Nephron progenitor cell (in vitro differentiated cells): ENCODE data around the gene ABCC6.

Source experiments
- DNase-seq: peaks from one replicate; pipeline ENCODE4 v3.0.0; 2021
- H3K27ac Mint-ChIP-seq: 2 replicates; pipeline ENCODE4 v1.8.0; 2021; ENCODE audit warnings: mild to moderate bottlenecking, moderate library complexity, mixed read lengths
- H3K27me3 Mint-ChIP-seq: 2 replicates; pipeline ENCODE4 v1.8.0; 2021; ENCODE audit warnings: mild to moderate bottlenecking, low read depth, mixed read lengths; ENCODE audit not compliant: poor library complexity
- H3K36me3 Mint-ChIP-seq: 2 replicates; pipeline ENCODE4 v1.8.0; 2021; ENCODE audit warnings: low read depth, mixed read lengths
- H3K4me1 Mint-ChIP-seq: 2 replicates; pipeline ENCODE4 v1.8.0; 2021; ENCODE audit warnings: mixed read lengths
- H3K4me3 Mint-ChIP-seq: 2 replicates; pipeline ENCODE4 v1.8.0; 2021; ENCODE audit warnings: mild to moderate bottlenecking, moderate library complexity, mixed read lengths
- H3K9me3 Mint-ChIP-seq: 2 replicates; pipeline ENCODE4 v1.8.0; 2021; ENCODE audit warnings: mild to moderate bottlenecking, moderate library complexity, mixed read lengths
- TF ChIP-seq, protein P1 (sequence below): fragments of 200-600 bp; sonication (generic); IDR thresholded peaks from 2 replicates; pipeline ENCODE4 v1.5.0; 2021; ENCODE audit warnings: antibody characterized with exemption

The ABCC6 gene

GRCh38 chr16:16102738-16103137 is 120.6 kb downstream of the ABCC6 start:
- Mint-ChIP-seq H3K4me1 (peaks cover 1% of the 10 kb centered on the region), H3K36me3 (peaks cover 62% of the 10 kb centered on the region), H3K9me3 (no peaks in the 10 kb centered on the region), H3K27ac (no peak overlapping the region), H3K4me3 (no peak overlapping the region), H3K27me3 (no peaks in the 10 kb centered on the region)
- DNase-seq: no peak
- TF ChIP-seq, protein P1, sequence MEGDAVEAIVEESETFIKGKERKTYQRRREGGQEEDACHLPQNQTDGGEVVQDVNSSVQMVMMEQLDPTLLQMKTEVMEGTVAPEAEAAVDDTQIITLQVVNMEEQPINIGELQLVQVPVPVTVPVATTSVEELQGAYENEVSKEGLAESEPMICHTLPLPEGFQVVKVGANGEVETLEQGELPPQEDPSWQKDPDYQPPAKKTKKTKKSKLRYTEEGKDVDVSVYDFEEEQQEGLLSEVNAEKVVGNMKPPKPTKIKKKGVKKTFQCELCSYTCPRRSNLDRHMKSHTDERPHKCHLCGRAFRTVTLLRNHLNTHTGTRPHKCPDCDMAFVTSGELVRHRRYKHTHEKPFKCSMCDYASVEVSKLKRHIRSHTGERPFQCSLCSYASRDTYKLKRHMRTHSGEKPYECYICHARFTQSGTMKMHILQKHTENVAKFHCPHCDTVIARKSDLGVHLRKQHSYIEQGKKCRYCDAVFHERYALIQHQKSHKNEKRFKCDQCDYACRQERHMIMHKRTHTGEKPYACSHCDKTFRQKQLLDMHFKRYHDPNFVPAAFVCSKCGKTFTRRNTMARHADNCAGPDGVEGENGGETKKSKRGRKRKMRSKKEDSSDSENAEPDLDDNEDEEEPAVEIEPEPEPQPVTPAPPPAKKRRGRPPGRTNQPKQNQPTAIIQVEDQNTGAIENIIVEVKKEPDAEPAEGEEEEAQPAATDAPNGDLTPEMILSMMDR: no peak

- Mint-ChIP-seq H3K4me3 (no peak overlapping the region), H3K27me3 (no peaks in the 10 kb centered on the region), H3K27ac (peak overlapping the region; percentile 79), H3K9me3 (no peaks in the 10 kb centered on the region), H3K4me1 (peaks cover 6% of the 10 kb centered on the region), H3K36me3 (peaks cover 59% of the 10 kb centered on the region)
- TF ChIP-seq, protein P1: no peak
- DNase-seq: no peak
Observed at GRCh38 chr16:16101585-16101984, 121.7 kb downstream of the ABCC6 start.

- Mint-ChIP-seq H3K4me1 (peaks cover 15% of the 10 kb centered on the region), H3K4me3 (no peak overlapping the region), H3K27ac (no peak overlapping the region), H3K36me3 (peaks cover 59% of the 10 kb centered on the region), H3K9me3 (no peaks in the 10 kb centered on the region), H3K27me3 (no peaks in the 10 kb centered on the region)
- TF ChIP-seq, protein P1: no peak
- DNase-seq: no peak
Observed at GRCh38 chr16:16100631-16101030, 122.7 kb downstream of the ABCC6 start.

DNA sequence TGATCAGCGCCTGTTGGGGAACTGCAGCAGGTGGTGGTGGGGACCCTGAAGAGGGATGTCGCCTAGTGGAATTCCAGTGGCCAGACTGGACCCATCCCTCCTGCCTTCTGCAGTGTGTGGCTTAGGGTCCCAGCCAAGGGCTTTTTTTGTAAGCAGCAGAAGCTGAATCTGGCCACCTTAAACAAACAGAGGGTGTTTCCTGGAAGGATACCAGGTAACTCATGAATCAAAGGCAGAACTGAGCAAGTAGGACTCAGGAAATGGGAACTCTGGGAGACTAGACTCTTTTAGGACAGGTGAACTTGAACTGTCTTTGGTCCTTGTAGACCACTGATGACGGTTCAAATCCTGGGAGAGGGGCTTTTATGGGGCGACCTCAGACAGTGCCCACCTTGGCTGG is 124.0 kb downstream of the ABCC6 start:
- Mint-ChIP-seq H3K27ac (peak overlapping the region; percentile 51), H3K27me3 (no peaks in the 10 kb centered on the region), H3K4me1 (peaks cover 15% of the 10 kb centered on the region), H3K4me3 (no peak overlapping the region), H3K9me3 (no peaks in the 10 kb centered on the region), H3K36me3 (peaks cover 53% of the 10 kb centered on the region)
- TF ChIP-seq, protein P1: no peak
- DNase-seq: no peak
